Measurements from ENCODE around the gene TMTC4.
"Not testable (repeated sequence)": the region's sequence is repeated elsewhere in the genome, so short reads cannot be mapped to it uniquely, and the experiment has no call there.

The TMTC4 gene

GRCh38 chr13:100619940-100620339 lies 54.7 kb downstream of the TMTC4 start:
- DNase-seq, result no peak

GRCh38 chr13:100618897-100619296 lies 55.7 kb downstream of the TMTC4 start:
- not testable (repeated sequence) for DNase-seq

- no peak for DNase-seq
Measured at GRCh38 chr13:100613031-100613430, 61.6 kb downstream of the TMTC4 start.

GRCh38 chr13:100611678-100612492 lies 62.7 kb downstream of the TMTC4 start:
- DNase-seq, result no peak

- DNase-seq, result no peak
Measured at GRCh38 chr13:100610391-100611347, 63.9 kb downstream of the TMTC4 start.

- peak; percentile 10 for DNase-seq
Measured at GRCh38 chr13:100608906-100609305, 65.7 kb downstream of the TMTC4 start.

- no peak for DNase-seq
Measured at GRCh38 chr13:100608489-100608888, 66.1 kb downstream of the TMTC4 start.

- no peak for DNase-seq
Measured at GRCh38 chr13:100604918-100605710, 69.5 kb downstream of the TMTC4 start.

- no peak for DNase-seq
Measured at GRCh38 chr13:100602493-100603111, 72.0 kb downstream of the TMTC4 start.

- DNase-seq, result no peak
Measured at GRCh38 chr13:100601716-100602115, 72.9 kb downstream of the TMTC4 start.

- no peak for DNase-seq
Measured at GRCh38 chr13:100600915-100601314, 73.7 kb downstream of the TMTC4 start.

GRCh38 chr13:100600461-100600860 lies 74.1 kb downstream of the TMTC4 start:
- DNase-seq, result no peak

- DNase-seq, result no peak
Measured at GRCh38 chr13:100597253-100597652, 77.3 kb downstream of the TMTC4 start.

- DNase-seq, result no peak
Measured at GRCh38 chr13:100596516-100596915, 78.1 kb downstream of the TMTC4 start.

- no peak for DNase-seq
Measured at GRCh38 chr13:100594731-100595130, 79.9 kb downstream of the TMTC4 start.

GRCh38 chr13:100594255-100594654 lies 80.3 kb downstream of the TMTC4 start:
- DNase-seq, result no peak

GRCh38 chr13:100589178-100589725 lies 85.3 kb downstream of the TMTC4 start:
- DNase-seq, result no peak

GRCh38 chr13:100588331-100589177 lies 86.0 kb downstream of the TMTC4 start, which contains the start of gene GGACT:
GGACT (minus strand) TSS chr13:100588789; CDS start chr13:100532591, 56,198 bp downstream.
- peak; percentile 83 for DNase-seq

- DNase-seq, result no peak
Measured at GRCh38 chr13:100584896-100585295, 89.7 kb downstream of the TMTC4 start.

GRCh38 chr13:100581504-100581903 lies 93.1 kb downstream of the TMTC4 start:
- DNase-seq, result no peak

GRCh38 chr13:100581030-100581429 lies 93.6 kb downstream of the TMTC4 start:
- DNase-seq, result no peak

Data from CD4-positive, alpha-beta T cell treated with Interferon gamma for 1 hour (primary cell).